Activated CD4-positive, CD25-positive, alpha-beta regulatory T cell treated with anti-CD3 and anti-CD28 coated beads, Interleukin-2, amount 50 U/mL, for 72 hours (primary cell): ENCODE measurements around the gene SLU7.

Experiments
- DNase-seq: peaks from one replicate; pipeline ENCODE4 v3.0.0; 2021

The SLU7 gene

GRCh38 chr5:160399402-160400353 is 19.2 kb downstream of the SLU7 start, which contains the start of gene FAM200C:
Gene FAM200C (minus strand): TSS chr5:160400054. CDS start chr5:160395490, 4,564 bp downstream.
- DNase-seq: peak; percentile 71

DNA sequence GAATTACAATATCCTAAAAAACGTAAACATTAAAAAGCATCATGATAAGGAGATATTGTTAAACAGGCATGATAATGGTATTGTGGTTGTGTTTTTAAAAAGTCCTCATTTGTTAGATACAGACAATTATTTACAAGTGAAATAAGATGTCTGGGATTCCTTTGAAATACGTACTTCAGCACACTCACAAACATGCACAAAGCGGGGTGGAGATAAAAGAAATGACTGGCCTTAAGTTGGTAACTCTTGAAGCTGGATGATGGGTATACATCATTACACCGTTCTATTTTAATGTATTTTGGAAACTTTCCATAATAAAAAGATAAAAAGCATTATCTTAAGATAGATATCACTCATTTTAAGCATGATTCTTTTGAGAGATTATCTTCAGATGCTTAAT is 20.1 kb downstream of the SLU7 start:
- no peak for DNase-seq

GRCh38 chr5:160397492-160397891 is 21.4 kb downstream of the SLU7 start:
- no peak for DNase-seq

- no peak for DNase-seq
Measured at GRCh38 chr5:160395111-160395510, 23.8 kb downstream of the SLU7 start.

- DNase-seq: no peak
Measured at GRCh38 chr5:160390787-160391696, 27.8 kb downstream of the SLU7 start.

- DNase-seq: no peak
Measured at GRCh38 chr5:160387445-160387844, 31.4 kb downstream of the SLU7 start.

GRCh38 chr5:160385496-160385895 is 33.4 kb downstream of the SLU7 start:
- DNase-seq: no peak

DNA sequence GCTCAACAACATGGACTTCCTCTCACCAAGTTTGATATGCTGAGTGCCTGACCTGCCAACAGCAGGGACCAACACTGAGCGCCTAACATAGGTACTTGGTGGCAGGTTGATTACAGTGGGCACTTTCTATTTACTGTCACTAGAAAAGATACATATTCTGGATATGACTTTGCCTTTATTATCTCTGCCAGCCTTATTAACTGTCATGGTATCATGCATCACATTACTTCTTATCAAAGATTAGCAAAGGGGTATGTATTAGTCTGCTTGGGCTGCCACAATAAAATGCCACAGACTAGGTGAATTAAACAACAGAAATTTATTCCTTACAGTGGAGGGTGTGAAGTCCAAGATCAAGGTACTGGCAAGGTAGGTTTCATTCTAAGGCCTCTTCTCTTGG is 34.2 kb downstream of the SLU7 start:
- DNase-seq: no peak

DNA sequence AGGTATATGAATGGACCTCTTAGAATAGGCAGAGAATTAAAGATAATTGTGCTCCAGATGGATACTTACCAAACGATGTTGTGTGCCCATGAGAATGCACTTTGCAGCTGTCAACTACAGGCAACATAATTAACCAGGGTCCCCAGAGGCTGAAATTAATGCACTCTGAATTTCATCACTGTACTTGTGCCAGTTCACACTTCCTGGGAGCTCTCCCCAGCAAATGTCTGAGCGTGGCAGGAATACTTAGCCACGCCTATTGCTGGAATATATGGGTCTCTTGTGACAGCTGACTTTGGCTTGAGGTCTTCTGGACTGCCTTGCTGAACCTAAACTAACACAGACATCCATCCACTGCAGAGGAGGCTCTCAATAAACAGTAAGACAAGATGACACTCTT is 36.5 kb downstream of the SLU7 start:
- no peak for DNase-seq

GRCh38 chr5:160380041-160380440 is 38.8 kb downstream of the SLU7 start:
- no peak for DNase-seq

DNA sequence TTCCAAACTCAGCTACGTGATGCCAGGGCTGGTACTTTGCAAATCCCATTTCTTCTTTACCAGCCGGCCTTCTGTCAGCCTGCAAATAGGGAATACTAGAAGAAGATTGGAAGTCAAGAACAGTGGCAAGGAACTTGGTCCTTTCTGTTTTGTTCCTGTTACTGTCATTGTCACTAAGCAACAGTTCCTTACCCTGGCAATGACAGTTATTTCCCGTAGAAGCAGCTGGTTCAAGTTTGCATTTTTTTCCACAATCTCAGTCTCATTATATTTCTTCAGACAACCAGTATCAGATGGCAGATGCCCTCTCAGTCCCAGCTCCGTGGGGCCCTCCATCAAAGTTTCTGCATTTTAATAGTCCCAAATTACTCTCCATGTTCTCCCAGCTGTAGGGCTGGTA is 39.4 kb downstream of the SLU7 start:
- no peak for DNase-seq

GRCh38 chr5:160378330-160378729 is 40.6 kb downstream of the SLU7 start:
- no peak for DNase-seq

DNA sequence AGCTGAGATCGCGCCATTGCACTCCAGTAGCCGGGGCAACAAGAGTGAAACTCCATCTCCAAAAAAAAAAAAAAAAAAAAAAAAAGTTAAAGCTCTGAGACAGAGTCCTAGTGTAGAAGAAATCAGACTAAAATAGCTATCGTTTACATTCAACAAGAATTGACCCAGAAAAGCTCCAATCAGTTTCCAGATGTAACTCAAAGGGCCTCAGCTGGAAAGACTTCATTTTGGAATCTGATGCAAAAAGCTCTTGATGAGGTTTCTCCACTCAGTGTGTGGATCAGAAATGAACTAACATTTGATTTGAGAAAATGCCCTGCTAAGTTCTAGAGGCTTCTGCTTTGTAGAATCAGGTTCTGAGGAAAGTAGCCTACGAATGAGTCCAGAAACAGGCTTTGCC is 41.2 kb downstream of the SLU7 start:
- no peak for DNase-seq

DNA sequence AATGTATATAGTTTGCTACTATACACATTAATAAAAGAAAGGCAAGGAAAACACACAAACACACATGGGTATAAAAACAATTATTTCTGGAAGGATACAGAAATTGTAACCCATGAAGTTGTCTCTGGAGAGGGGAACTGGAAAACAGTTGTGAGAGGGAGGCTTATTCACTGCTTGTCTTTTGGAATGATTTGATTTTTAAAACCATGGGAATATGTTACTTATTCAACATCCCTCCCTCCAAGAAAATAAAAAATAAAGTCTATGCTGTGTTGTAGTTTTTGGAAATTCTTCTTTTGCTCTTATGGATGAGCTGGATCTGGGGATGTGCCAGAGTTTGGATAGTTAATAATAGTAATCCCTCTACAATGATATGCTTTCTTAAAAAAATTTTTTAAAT is 42.5 kb downstream of the SLU7 start:
- DNase-seq: no peak

- no peak for DNase-seq
Measured at GRCh38 chr5:160375701-160376100, 43.2 kb downstream of the SLU7 start.

- no peak for DNase-seq
Measured at GRCh38 chr5:160375166-160375565, 43.7 kb downstream of the SLU7 start.

DNA sequence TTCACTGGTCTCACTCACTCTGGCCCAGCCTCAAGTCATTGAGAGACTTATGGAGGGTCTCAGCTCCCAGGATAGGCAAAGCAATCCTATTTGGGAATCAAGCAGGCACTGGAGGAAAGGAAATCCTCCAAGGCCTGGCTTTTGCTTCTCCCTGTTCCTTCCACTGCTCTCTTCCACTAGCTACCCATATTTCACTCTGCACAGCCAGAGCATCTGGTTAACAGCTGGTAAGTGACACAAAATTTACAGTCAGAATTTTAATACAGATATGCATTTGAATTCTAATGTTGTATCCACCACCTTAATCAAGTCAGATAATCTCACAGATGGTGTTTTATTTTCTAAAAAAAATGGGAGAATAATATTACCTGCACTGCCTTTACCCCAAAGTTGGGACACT is 47.6 kb downstream of the SLU7 start:
- DNase-seq: no peak

DNA sequence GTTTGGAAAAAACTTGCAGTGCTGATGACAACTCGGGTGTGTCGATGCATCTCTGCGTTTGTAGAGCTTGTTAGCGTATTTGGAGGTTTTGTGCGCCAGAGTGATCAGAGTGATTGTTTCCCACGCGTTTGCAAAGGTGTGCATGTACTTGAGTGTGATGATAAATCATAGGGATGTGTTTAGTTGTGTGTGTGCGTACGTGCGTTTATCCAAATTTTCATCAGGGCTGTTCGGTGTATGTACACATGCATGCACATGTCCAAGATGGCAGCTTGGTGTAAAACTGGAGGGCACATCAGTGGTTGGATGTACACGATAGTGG is 48.2 kb downstream of the SLU7 start:
- no peak for DNase-seq

DNA sequence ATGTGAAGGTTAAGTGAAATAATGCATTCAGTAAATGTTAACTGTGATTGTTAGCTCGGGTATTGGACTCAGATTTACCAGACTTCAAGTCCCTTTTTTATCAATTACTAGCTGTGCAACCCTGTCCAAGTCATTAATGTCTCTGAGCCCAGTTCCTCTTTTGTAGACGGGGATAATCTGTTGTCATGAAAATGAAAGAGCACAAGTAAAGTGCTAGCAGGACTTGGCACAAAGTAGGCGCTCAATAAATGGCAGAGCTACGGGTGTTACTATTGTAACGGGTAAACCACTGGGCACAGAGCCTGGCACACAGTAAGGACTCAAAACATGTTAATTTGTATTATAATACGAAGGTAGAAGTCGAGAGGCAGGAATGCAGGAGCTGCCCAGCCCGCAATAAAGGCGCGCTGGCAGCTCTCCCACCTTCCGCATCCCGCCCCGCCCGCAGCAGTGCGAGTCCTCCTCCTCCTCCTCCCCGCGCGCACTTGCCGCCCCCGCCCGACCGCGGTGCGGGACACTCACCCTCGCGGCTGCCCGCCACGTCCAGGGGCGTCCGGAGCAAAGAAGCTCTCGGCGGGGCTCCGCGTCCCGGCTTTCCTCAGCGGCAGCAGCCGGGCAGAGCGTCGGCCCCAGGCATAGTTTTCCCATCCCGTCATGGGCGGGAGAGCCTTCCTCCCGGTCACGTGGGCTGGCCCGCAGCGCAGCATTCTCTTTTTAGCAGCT is 48.7 kb downstream of the SLU7 start, which contains the start of gene C1QTNF2:
C1QTNF2 (minus strand) TSS at position 637 of the 723 bp plus-strand sequence. CDS start 15,615 bp downstream, outside the sequence.
- no peak for DNase-seq

DNA sequence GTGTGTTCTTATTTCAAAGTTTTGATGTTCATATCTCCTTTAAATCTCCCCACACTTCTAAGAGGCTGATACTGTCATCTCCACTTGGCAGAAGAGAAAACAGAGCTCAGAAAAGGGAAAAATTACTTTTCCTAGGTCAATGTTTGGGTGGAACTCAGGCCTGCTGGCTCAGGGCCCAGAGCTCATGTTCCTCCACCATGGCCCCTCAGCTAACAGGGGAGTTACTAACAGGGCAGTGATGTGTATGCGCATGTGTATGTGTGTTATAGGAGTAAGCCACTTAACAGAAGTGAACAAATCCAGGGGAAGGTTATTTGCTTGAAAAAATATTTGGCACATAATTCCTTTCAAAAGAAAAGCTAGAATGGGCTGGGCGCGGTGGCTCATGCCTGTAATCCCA is 51.0 kb downstream of the SLU7 start:
- no peak for DNase-seq

- no peak for DNase-seq
Measured at GRCh38 chr5:160367261-160367660, 51.6 kb downstream of the SLU7 start.

- no peak for DNase-seq
Measured at GRCh38 chr5:160366230-160366629, 52.7 kb downstream of the SLU7 start.
